Measurements from ENCODE around the gene CLEC4D. TPM values are rescaled to one million over a fixed set of nuclear protein-coding genes. Genes with fewer than 3 reads are reported as not detected.

CLEC4D gene
- total and polyA plus RNA-seq, 2 experiments from 2014 or later = 0.24 to 0.90 TPM

- TF ChIP-seq JUNB (IDR thresholded peaks at IDR 0.05; ENCODE audit: unreplicated experiment) (no peak), ZNF114 (CRISPR knock-in tag; IDR thresholded peaks at IDR 0.05) (no peak), ETS1 (IDR thresholded peaks at IDR 0.05) (no peak), EZH2 (IDR thresholded peaks at IDR 0.05; ENCODE audit: low read depth, unreplicated experiment) (no peak), EZH2phosphoT487 (IDR thresholded peaks at IDR 0.05; ENCODE audit: unreplicated experiment) (no peak), ZNF331 (CRISPR knock-in tag; IDR thresholded peaks at IDR 0.05; ENCODE audit: low read depth) (no peak), POLR2AphosphoS5 (IDR thresholded peaks at IDR 0.05; ENCODE audit: low read depth) (no peak), STAT1 (IDR thresholded peaks at IDR 0.05; ENCODE audit: unreplicated experiment) (no peak), REST (IDR thresholded peaks at IDR 0.05; ENCODE audit: unreplicated experiment) (no peak), CREB1 (CRISPR knock-in tag; IDR thresholded peaks at IDR 0.05; ENCODE audit: low read depth) (no peak), NANOG (IDR thresholded peaks at IDR 0.05; ENCODE audit: borderline replicate concordance) (no peak)
- TF ChIP-seq, protein P1, sequence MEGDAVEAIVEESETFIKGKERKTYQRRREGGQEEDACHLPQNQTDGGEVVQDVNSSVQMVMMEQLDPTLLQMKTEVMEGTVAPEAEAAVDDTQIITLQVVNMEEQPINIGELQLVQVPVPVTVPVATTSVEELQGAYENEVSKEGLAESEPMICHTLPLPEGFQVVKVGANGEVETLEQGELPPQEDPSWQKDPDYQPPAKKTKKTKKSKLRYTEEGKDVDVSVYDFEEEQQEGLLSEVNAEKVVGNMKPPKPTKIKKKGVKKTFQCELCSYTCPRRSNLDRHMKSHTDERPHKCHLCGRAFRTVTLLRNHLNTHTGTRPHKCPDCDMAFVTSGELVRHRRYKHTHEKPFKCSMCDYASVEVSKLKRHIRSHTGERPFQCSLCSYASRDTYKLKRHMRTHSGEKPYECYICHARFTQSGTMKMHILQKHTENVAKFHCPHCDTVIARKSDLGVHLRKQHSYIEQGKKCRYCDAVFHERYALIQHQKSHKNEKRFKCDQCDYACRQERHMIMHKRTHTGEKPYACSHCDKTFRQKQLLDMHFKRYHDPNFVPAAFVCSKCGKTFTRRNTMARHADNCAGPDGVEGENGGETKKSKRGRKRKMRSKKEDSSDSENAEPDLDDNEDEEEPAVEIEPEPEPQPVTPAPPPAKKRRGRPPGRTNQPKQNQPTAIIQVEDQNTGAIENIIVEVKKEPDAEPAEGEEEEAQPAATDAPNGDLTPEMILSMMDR (conservative IDR thresholded peaks at IDR 0.05; ENCODE audit: low read depth in 2 of 2) = no peak
- TF ChIP-seq, protein P2, sequence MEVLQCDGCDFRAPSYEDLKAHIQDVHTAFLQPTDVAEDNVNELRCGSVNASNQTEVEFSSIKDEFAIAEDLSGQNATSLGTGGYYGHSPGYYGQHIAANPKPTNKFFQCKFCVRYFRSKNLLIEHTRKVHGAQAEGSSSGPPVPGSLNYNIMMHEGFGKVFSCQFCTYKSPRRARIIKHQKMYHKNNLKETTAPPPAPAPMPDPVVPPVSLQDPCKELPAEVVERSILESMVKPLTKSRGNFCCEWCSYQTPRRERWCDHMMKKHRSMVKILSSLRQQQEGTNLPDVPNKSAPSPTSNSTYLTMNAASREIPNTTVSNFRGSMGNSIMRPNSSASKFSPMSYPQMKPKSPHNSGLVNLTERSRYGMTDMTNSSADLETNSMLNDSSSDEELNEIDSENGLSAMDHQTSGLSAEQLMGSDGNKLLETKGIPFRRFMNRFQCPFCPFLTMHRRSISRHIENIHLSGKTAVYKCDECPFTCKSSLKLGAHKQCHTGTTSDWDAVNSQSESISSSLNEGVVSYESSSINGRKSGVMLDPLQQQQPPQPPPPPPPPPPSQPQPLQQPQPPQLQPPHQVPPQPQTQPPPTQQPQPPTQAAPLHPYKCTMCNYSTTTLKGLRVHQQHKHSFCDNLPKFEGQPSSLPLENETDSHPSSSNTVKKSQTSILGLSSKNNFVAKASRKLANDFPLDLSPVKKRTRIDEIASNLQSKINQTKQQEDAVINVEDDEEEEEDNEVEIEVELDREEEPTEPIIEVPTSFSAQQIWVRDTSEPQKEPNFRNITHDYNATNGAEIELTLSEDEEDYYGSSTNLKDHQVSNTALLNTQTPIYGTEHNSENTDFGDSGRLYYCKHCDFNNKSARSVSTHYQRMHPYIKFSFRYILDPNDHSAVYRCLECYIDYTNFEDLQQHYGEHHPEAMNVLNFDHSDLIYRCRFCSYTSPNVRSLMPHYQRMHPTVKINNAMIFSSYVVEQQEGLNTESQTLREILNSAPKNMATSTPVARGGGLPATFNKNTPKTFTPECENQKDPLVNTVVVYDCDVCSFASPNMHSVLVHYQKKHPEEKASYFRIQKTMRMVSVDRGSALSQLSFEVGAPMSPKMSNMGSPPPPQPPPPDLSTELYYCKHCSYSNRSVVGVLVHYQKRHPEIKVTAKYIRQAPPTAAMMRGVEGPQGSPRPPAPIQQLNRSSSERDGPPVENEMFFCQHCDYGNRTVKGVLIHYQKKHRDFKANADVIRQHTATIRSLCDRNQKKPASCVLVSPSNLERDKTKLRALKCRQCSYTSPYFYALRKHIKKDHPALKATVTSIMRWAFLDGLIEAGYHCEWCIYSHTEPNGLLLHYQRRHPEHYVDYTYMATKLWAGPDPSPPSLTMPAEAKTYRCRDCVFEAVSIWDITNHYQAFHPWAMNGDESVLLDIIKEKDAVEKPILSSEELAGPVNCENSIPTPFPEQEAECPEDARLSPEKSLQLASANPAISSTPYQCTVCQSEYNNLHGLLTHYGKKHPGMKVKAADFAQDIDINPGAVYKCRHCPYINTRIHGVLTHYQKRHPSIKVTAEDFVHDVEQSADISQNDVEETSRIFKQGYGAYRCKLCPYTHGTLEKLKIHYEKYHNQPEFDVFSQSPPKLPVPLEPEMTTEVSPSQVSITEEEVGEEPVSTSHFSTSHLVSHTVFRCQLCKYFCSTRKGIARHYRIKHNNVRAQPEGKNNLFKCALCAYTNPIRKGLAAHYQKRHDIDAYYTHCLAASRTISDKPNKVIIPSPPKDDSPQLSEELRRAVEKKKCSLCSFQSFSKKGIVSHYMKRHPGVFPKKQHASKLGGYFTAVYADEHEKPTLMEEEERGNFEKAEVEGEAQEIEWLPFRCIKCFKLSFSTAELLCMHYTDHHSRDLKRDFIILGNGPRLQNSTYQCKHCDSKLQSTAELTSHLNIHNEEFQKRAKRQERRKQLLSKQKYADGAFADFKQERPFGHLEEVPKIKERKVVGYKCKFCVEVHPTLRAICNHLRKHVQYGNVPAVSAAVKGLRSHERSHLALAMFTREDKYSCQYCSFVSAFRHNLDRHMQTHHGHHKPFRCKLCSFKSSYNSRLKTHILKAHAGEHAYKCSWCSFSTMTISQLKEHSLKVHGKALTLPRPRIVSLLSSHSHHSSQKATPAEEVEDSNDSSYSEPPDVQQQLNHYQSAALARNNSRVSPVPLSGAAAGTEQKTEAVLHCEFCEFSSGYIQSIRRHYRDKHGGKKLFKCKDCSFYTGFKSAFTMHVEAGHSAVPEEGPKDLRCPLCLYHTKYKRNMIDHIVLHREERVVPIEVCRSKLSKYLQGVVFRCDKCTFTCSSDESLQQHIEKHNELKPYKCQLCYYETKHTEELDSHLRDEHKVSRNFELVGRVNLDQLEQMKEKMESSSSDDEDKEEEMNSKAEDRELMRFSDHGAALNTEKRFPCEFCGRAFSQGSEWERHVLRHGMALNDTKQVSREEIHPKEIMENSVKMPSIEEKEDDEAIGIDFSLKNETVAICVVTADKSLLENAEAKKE (CRISPR knock-in tag; IDR thresholded peaks at IDR 0.05) = no peak
- Histone ChIP-seq H3K4me2 (no peak overlapping the region), H2AFZ (no peak overlapping the region), H3K27ac (ENCODE audit: low read depth) (no peak overlapping the region), H3K27me3 (ENCODE audit: insufficient read depth) (no peaks in the 10 kb centered on the region), H3K36me3 (ENCODE audit: insufficient read depth) (no peaks in the 10 kb centered on the region), H3F3A (replicated peaks; ENCODE audit: low read depth) (no peaks in the 10 kb centered on the region), H3K4me1 (ENCODE audit: insufficient read depth) (no peaks in the 10 kb centered on the region), H3K4me3 (no peak overlapping the region), H4K20me1 (replicated peaks; ENCODE audit: insufficient read depth) (no peaks in the 10 kb centered on the region), H3K79me2 (replicated peaks; ENCODE audit: insufficient read depth) (no peaks in the 10 kb centered on the region), H3K9me2 (ENCODE audit: insufficient read depth) (0 out of 2 replicates have a peak, but pooled peaks cover 2% of the 10 kb centered on the region)
- Mint-ChIP-seq H3K27me3 (ENCODE audit: insufficient read depth, low read depth, poor library complexity) (peaks cover 2% of the 10 kb centered on the region), H3K36me3 (ENCODE audit: low read depth) (no peaks in the 10 kb centered on the region), H3K9me3 (peaks cover 4% of the 10 kb centered on the region; the same call in 1 of the 3 replicates), H3K27ac (no peak overlapping the region), H3K4me1 (no peaks in the 10 kb centered on the region), H3K4me3 (no peak overlapping the region)
- ATAC-seq = no peak
- no peak for DNase-seq (ENCODE audit: low spot score)
These were observed 5.9 kb downstream of the CLEC4D start for GRCh38 chr12:8519171-8519570.

Data from GM23338 (cell line).